HG03097 (cell line): Measurements from ENCODE around the gene DDX1.

Experiments
- ATAC-seq: cut with Tn5 transposase; IDR thresholded peaks from one replicate; pipeline ENCODE4 v1.9.1; 2021; ENCODE audit not compliant: unreplicated experiment, low FRiP score

Gene DDX1

GRCh38 chr2:15656090-15656489, 64.4 kb downstream of the DDX1 start:
- ATAC-seq, result no peak

GRCh38 chr2:15657759-15658158, 66.1 kb downstream of the DDX1 start:
- no peak for ATAC-seq

- no peak for ATAC-seq
Measured at GRCh38 chr2:15658911-15659310, 67.2 kb downstream of the DDX1 start.

- no peak for ATAC-seq
Measured at GRCh38 chr2:15660491-15661294, 69.0 kb downstream of the DDX1 start.

GRCh38 chr2:15661295-15661569, 69.6 kb downstream of the DDX1 start:
- ATAC-seq, result no peak

GRCh38 chr2:15662026-15662425, 70.4 kb downstream of the DDX1 start:
- ATAC-seq, result no peak

- no peak for ATAC-seq
Measured at GRCh38 chr2:15662579-15662978, 70.9 kb downstream of the DDX1 start.

- no peak for ATAC-seq
Measured at GRCh38 chr2:15663802-15664201, 72.1 kb downstream of the DDX1 start.

GRCh38 chr2:15664273-15665066, 72.8 kb downstream of the DDX1 start:
- no peak for ATAC-seq

- no peak for ATAC-seq
Measured at GRCh38 chr2:15665067-15665942, 73.6 kb downstream of the DDX1 start.

GRCh38 chr2:15665943-15666460, 74.3 kb downstream of the DDX1 start:
- ATAC-seq, result no peak

GRCh38 chr2:15666861-15667808, 75.5 kb downstream of the DDX1 start:
- ATAC-seq, result no peak

GRCh38 chr2:15667809-15668556, 76.3 kb downstream of the DDX1 start:
- ATAC-seq, result no peak

- no peak for ATAC-seq
Measured at GRCh38 chr2:15668611-15669305, 77.1 kb downstream of the DDX1 start.

GRCh38 chr2:15669375-15669910, 77.8 kb downstream of the DDX1 start:
- ATAC-seq, result no peak

GRCh38 chr2:15670469-15670868, 78.8 kb downstream of the DDX1 start:
- no peak for ATAC-seq

- ATAC-seq, result no peak
Measured at GRCh38 chr2:15670981-15671380, 79.3 kb downstream of the DDX1 start.

- ATAC-seq, result no peak
Measured at GRCh38 chr2:15671409-15671808, 79.7 kb downstream of the DDX1 start.
